ENCODE data around the gene ANO6.
A peak's percentile ranks its signal among the peaks of the same experiment; 100 is the strongest.

GRCh38 chr12:45388545-45388944 is 172.7 kb downstream of the ANO6 start:
- TF ChIP-seq CTCF (conservative IDR thresholded peaks at IDR 0.05 in 1 of 2, IDR thresholded peaks at IDR 0.05 in 1 of 2; ENCODE audit: extremely low read depth in 1 of 2, insufficient read depth in 1 of 2, low read depth in 1 of 2, low read length in 2 of 2) (peak; percentile 49 to 65), EZH2 (IDR thresholded peaks at IDR 0.05; ENCODE audit: borderline replicate concordance, low read length) (no peak)

Data from mammary epithelial cell (primary cell).